ENCODE data around the gene COLEC12.

GRCh38 chr18:515838-516237 lies 15.3 kb upstream of the COLEC12 start:
- no peak for TF ChIP-seq CTCF (IDR thresholded peaks at IDR 0.05)
- no peak for TF ChIP-seq POLR2A (IDR thresholded peaks at IDR 0.05)

Data from lower leg skin (tissue), 3 donors.